ENCODE data around the gene TCF25.

- TF ChIP-seq CTCF (IDR thresholded peaks at IDR 0.05) (no peak), EP300 (IDR thresholded peaks at IDR 0.05) (no peak), POLR2A (IDR thresholded peaks at IDR 0.05) (no peak)
Measured at GRCh38 chr16:89905511-89906139, 32.2 kb downstream of the TCF25 start.
